GM11168 (cell line): Measurements from ENCODE around the gene SRSF4.

Experiments
- in situ Hi-C: fragments of 300-500 bp; cut with MboI; formaldehyde crosslinking; loops from one replicate; pipeline ENCODE4 v1.12.0; 2022; ENCODE audit warnings: low sequenced_read_pairs; ENCODE audit not compliant: unreplicated experiment

SRSF4 gene

GRCh38 chr1:29201595-29202051, 19.9 kb upstream of the SRSF4 start:
- in situ Hi-C loops: no loop called here

DNA sequence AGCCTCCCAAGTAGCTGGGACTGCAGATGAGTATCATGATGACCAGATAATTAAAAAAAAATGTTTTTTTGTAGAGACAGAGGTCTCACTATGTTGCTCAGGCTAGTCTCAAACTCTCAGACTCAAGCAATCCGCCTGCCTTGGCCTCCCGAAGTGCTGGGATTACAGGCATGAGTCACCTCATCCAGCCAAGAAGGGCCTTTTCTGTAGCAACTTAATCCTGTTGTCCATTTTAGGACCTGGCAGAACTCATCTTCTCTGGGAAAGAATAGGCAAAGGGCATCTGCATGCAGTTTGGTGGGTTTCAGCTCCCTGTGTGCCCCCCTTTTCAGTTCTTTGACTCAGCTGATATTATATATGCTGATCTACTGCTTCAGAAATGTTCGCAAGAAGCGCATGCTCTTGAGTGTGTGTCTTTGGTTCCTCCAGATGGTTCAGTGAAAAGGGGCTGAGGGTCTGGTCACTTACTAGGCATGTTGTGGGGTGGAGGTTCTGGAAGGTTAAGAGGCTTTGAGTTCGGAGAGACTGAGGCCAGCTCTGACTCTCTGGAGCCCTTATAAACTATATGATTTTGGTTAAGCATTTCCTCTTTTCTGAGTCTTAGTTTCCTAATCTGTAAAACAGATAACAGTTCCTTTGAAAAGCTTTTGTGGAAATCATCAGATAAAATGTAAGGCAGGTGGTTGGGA, 19.4 kb upstream of the SRSF4 start:
- in situ Hi-C loops: no loop called here

GRCh38 chr1:29197993-29198392, 16.3 kb upstream of the SRSF4 start:
- in situ Hi-C loops: loop anchor here (10.0 kb wide), 1 partner anchor 313 kb away; no protein-coding TSS in a partner anchor

- in situ Hi-C loops: loop anchor here (10.0 kb wide), 1 partner anchor 313 kb away; no protein-coding TSS in a partner anchor
Observed at GRCh38 chr1:29197590-29197924, 15.9 kb upstream of the SRSF4 start.

DNA sequence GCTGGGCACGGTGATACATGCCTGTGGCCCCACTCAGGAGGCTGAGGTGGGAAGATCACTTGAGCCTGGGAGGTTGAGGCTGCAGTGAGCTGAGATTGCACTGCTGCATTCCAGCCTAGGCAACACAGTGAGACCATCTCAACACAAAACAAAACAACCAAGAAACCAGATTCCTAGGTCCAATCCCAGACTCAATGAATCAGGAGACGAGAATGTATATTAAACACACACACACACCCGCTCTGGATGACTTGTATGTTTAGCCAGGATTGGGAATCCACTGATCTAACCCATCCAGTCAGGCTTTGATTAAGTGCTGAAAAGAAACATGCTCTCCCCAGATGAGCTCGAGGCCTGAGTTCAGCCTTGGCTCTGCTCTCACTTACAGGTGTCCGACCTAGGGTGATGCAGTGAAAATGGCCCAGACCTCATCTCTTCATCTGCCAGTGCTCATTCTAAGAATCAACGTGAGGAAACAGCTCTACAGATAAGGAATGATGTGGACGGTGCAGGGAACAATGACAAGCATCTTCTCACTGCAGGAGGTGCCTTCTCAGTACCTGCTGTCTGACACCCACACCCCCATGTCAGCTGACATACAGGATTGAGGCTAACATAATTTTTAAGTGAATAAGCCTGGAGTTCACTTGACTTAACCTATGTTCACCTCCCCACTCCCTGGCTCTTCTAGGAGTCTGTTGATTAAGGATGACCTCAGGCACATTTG, 15.3 kb upstream of the SRSF4 start:
- in situ Hi-C loops: loop anchor here (10.0 kb wide), 1 partner anchor 312 kb away; no protein-coding TSS in a partner anchor

DNA sequence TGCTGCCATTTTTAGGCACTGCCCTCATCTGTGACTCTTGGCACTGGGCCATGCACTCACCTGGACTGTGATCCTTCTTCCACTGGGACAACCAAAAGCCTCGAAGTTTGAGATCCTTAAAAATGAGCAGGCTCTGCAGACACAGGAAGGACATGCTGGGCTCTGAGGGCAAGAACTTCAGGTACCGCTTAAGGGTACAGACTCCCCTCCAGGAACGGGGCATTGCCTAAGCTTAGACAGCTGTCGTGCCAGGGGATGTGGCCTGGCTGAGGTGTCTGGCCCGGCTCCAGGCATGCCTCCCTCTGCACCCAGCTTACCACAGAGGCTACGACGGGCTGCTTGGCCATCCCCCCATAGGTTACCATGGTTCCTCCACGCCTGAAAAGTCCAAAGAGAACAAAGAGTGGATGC, 14.2 kb upstream of the SRSF4 start:
- in situ Hi-C loops: loop anchor here (10.0 kb wide), 1 partner anchor 311 kb away; no protein-coding TSS in a partner anchor

GRCh38 chr1:29193879-29194455, 12.3 kb upstream of the SRSF4 start:
- in situ Hi-C loops: loop anchor here (10.0 kb wide), 1 partner anchor 309 kb away; no protein-coding TSS in a partner anchor

DNA sequence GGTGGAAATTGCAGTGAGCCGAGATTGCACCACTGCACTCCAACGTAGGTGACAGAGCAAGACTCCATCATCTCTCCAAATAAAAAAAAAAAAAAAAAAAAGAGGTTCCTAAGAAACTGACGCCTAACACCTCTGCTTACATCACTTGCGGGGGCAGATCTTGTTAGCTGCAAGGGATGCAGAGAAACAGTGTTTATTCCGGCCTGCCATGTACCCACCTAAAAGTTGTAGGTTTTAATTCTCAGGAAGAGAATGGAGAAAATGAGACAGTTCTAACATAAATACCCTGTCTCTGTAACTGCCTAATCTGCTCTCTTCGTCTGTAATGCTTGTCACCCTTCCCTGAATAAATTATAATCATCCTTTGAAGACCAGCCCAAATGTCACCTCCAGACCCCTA, 9.0 kb upstream of the SRSF4 start:
- in situ Hi-C loops: loop anchor here (10.0 kb wide), 1 partner anchor 306 kb away; no protein-coding TSS in a partner anchor

DNA sequence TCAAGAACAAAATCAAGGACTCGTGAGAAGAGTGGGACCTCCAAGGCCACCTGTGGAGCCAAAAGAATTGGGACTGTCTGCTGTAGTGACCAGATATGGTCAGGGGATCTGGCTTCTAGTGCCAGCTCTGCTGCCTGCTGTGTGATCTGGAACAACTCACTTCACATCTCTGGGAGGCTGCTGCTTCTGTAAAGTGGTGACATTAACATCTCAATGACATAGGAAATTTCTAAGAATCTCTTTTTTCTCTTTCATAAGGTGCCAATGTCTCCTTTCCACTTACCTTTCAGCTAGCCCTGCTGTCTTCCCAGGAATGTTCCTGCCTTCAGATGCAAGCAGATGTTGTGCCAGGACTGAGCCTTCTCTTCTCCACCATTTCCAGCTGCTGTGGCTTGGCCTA, 5.0 kb upstream of the SRSF4 start:
- in situ Hi-C loops: no loop called here

DNA sequence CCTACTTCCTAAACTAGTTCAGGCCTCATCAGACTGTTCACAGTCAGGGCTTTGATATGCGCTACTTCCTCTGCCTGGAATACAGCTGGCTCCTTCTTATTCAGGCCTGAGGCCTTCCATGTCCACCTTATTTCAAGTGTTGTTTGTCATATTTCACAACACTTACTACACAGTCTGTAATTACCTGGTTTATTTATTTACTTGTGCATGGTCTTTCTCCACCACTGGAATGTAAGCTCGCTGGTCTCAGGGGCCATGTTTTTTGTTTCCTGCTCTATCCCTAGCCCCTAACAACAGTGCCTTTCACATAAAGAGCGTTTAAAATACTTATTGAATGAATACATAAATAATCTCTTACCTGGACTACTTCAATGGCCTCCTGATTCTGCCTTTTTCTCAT, 4.6 kb upstream of the SRSF4 start:
- in situ Hi-C loops: no loop called here

GRCh38 chr1:29183287-29183686, 1.6 kb upstream of the SRSF4 start:
- in situ Hi-C loops: no loop called here

- in situ Hi-C loops: no loop called here
Observed at GRCh38 chr1:29180497-29181412, 945 bp downstream of the SRSF4 start.

DNA sequence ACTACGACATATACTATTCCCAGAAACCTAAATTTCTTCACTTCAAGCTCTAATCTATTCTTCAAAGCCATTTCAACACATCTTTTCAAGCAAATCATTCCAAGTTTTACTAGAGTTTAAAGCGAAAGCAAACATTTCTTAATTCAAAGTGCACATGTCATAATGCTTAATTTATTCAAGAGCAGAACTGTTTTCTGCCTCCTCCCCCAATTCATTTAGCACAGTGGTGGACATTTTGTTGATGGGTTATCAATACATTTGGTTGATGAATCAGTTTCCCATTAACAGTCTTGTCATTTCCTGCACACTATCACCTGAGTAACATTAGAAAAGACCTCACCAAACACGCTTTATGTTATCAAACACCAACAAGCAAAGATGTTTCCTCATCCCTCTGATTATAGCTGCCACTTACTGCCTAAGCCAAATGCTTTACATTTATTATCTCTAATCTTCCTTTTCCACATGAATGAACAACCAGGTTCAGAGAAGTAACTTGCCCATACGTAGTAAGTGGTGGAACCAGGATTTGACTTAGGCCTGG, 2.0 kb downstream of the SRSF4 start:
- in situ Hi-C loops: no loop called here

DNA sequence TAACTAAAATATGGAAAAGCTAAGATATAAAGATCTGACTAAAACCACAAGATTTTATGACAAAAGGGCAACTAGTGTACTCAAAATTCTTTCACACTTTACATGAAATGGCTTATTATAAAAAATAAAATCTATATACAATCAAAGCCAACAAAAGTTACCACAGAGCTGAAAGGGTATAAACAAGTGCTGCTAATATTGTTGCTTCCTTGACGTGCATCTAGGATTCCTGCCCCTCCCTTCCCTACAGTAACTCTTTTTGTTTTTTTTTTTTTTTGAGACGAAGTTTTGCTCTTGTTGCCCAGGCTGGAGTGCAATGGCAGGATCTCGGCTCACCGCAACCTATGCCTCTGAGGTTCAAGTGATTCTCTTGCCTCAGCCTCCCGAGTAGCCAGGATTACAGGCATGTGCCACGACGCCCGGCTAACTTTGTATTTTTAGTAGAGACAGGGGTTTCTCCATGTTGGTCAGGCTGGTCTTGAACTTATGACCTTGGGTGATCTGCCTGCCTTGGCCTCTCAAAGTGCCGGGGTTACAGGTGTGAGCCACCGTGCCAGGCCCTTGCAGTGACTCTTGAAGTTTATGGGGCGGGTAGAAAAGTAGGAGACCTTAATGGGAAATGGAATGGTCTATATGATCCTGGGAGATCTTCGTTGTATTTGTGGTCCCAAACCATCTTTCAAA, 4.5 kb downstream of the SRSF4 start:
- in situ Hi-C loops: no loop called here

- in situ Hi-C loops: no loop called here
Observed at GRCh38 chr1:29176576-29176975, 5.1 kb downstream of the SRSF4 start.

DNA sequence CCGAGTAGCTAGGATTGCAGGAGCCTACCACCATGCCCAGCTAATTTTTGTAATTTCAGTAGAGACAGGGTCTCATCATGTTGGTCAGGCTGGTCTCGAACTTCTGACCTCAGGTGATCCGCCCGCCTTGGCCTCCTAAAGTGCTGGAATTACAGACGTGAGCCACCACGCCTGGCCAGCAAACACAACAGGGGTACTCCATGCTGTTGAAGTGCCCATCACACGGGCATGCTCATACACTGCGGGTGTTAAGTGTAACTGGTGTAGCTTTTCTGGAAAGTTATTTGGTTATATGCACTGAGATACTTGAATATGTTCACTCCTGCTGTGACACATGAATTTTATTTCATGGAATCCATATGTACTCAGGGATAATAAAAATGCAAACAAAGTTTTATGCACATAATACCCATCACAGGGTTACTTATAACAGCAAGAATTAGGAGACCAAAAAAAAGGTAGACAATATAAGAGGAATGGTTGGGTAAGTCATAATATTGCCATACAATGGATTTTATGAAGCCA, 9.2 kb downstream of the SRSF4 start:
- in situ Hi-C loops: no loop called here

GRCh38 chr1:29171521-29171920, 10.2 kb downstream of the SRSF4 start:
- in situ Hi-C loops: no loop called here

DNA sequence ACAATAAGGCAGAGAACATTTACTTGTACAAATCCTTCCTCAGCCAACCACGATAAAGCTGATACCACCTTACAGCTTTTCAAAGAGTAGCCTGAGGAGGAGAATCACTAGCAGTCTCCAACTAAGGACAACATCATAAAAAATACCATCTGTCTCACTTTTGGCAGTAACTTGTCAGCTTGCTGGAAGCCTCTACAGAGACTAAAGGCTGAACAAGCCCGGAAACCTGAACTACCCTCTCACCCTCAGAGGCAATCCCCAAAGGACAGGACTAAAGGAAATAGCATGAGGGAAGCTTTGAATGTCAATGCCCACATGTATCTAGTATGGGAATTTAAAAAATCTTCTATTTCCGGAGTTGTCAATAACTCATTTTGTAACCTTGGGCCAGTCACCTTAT, 10.6 kb downstream of the SRSF4 start:
- in situ Hi-C loops: no loop called here

GRCh38 chr1:29169976-29170375, 11.7 kb downstream of the SRSF4 start:
- in situ Hi-C loops: no loop called here
